ENCODE data around the gene IQCH. TPM values are rescaled to one million over a fixed set of nuclear protein-coding genes. Genes with fewer than 3 reads are reported as not detected.

Gene IQCH
- total and polyA plus RNA-seq, 9 of the 15 experiments (the other 6 are each of a cell fraction or from before 2014, with no cell fraction given): 1.8 to 3.9 (median 2.7) TPM

- no peak for TF ChIP-seq CREB3 (tag; conservative IDR thresholded peaks at IDR 0.05; ENCODE audit: low read depth)
- no peak for TF ChIP-seq TCF7L2 (IDR thresholded peaks at IDR 0.05; ENCODE audit: low read depth, low read length)
- 0 out of 2 replicates have a peak, but pooled peaks have one; percentile 8 for TF ChIP-seq JUND (IDR thresholded peaks at IDR 0.05; ENCODE audit: borderline replicate concordance, low read depth, low read length)
- TF ChIP-seq JUND (tag; IDR thresholded peaks at IDR 0.05; ENCODE audit: borderline replicate concordance, low read depth, low read length): 0 out of 3 replicates have a peak, but pooled peaks have one; percentile 38
- TF ChIP-seq, protein P1, sequence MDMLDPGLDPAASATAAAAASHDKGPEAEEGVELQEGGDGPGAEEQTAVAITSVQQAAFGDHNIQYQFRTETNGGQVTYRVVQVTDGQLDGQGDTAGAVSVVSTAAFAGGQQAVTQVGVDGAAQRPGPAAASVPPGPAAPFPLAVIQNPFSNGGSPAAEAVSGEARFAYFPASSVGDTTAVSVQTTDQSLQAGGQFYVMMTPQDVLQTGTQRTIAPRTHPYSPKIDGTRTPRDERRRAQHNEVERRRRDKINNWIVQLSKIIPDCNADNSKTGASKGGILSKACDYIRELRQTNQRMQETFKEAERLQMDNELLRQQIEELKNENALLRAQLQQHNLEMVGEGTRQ (CRISPR knock-in tag; IDR thresholded peaks at IDR 0.05): peak; percentile 63
- TF ChIP-seq MTA1 (IDR thresholded peaks at IDR 0.05; ENCODE audit: borderline replicate concordance): no peak
- no peak for TF ChIP-seq ZNF24 (IDR thresholded peaks at IDR 0.05)
- TF ChIP-seq ZNF140 (CRISPR knock-in tag; IDR thresholded peaks at IDR 0.05): no peak
- TF ChIP-seq TBL1XR1 (IDR thresholded peaks at IDR 0.05; ENCODE audit: low read length in 2 of 2): peak in 1 of 2 experiments; percentile 57; a peak in 1 of 4 replicates
- no peak for TF ChIP-seq ELF2 (CRISPR knock-in tag; IDR thresholded peaks at IDR 0.05)
- no peak for TF ChIP-seq PCBP1 (IDR thresholded peaks at IDR 0.05; ENCODE audit: low read depth, low read length, poor library complexity, severe bottlenecking)
- peak; percentile 69 for TF ChIP-seq NCOR1 (IDR thresholded peaks at IDR 0.05)
- TF ChIP-seq ZFP30 (CRISPR knock-in tag; IDR thresholded peaks at IDR 0.05; ENCODE audit: borderline replicate concordance): no peak
- no peak for TF ChIP-seq RBM39 (optimal IDR thresholded peaks at IDR 0.05; ENCODE audit: low read depth, low read length)
- no peak for TF ChIP-seq KAT2B (IDR thresholded peaks at IDR 0.05; ENCODE audit: low read depth, low read length)
- no peak for TF ChIP-seq HDGF (IDR thresholded peaks at IDR 0.05)
- no peak for TF ChIP-seq HMBOX1 (IDR thresholded peaks at IDR 0.05)
- TF ChIP-seq TAF15 (IDR thresholded peaks at IDR 0.05; ENCODE audit: low read depth, low read length): no peak
- TF ChIP-seq ZBTB43 (CRISPR knock-in tag; IDR thresholded peaks at IDR 0.05): no peak
- TF ChIP-seq GABPB1 (CRISPR knock-in tag; IDR thresholded peaks at IDR 0.05): no peak
Measured at GRCh38 chr15:67370206-67370954, 115.8 kb downstream of the IQCH start (continued).

Measured in K562 (cell line).